Subcutaneous preadipocyte (primary cell): Measurements from ENCODE around the gene TOR4A. TPM values are rescaled to one million over a fixed set of nuclear protein-coding genes. Genes with fewer than 3 reads are reported as not detected.

Experiments used
- total RNA-seq: library from RNA; depleted of rRNA; stranded (reverse); fragments of >200 nt; gene quantifications from 2 replicates; pipeline ENCODE4 v1.2.3, GENCODE V29; 2012

The TOR4A gene
- total RNA-seq: 4.0 and 16.0 TPM in 2 replicates

DNA sequence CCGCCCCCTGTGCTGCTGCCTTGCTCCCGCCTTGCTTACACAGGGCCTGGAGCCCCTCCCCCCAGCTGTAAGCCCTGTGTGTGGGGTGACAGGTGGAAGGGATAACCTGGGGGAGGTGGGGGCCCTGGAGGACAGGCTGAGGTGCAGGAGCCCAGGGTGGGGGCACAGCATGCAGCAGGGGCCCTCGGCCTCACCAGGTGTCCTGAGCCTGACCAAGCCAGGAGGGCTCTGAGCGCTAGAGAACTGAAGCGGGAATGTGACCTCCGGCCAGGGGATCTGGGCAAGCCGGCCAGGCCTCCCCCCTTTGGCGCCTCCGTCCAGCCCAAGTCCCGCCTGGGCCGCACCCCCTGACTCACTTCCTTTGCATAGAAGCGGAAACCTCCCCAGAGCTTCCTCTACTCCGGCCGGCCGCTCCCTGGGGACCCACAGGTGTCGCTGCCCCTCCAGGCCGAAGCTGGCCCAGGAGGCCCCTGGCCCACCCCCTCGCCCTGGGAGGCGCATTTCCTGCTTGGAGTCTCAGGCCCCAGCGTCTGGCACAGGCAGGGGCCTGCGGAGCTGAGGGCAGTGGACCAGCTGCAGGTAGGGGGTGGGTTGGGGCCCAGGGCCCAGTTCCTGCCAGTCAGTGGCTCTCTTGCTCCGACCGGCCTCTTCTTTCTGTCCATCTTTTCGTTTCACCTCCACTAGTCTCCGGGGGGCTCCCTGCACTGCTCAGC lies at the start of gene TOR4A:
Gene TOR4A (plus strand): TSS at position 398 of the 713 bp plus-strand sequence. CDS start 964 bp downstream, outside the sequence.

DNA sequence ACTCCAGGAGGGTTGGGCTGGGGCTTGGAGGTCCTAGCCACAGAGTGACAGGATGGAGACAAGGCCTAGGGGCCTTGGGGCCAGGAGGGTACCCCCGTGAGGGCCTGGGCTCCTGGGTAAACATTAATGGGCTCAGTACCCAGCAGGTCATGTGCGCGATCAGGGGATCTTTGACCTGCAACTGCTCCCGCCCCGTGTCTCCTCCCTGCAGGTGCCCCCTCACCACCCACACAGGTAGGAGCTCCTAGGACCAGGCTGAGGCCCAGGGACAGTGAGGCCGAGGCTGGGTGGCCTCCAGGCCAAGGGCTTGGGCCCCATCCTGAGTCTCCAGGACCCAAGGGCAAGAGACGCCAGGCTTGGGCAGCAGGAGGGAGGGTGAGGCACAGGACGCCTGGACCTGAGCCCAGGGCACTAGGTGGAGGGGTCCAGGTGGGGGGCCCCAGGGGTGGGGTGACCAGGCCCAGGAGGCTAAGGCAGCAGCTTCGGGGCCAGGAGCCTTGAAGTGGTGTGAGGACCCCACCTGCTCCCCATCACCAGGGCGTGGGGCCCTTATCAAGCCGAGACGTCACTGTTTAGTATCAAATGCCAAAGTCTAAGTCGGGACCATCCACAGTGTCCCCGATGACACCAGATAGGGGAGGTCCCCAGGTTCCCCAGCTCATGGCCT lies 46.7 kb upstream of the TOR4A start, which contains the start of gene SLC34A3:
Gene SLC34A3 (plus strand): TSS at position 197 of the 667 bp plus-strand sequence. CDS start 802 bp downstream, outside the sequence.

GRCh38 chr9:137240841-137241489 lies 36.6 kb upstream of the TOR4A start, which contains the start of gene TUBB4B:
Gene TUBB4B, plus strand, starts transcription at chr9:137241287. Its CDS starts 74 bp downstream, at chr9:137241361.

DNA sequence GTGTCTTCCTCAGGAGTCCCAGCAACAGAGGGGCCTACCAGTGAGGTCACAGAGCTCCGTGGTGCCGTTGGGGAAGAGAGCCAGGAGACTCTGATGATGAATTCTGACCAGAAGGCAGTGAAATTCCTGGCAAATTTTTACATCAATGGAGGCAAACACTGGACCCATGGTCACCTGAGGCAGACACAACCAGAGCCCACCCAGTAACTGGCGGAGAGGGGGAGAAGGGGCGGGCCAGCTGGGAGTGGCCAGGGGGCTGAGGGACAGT lies 26.4 kb upstream of the TOR4A start, which contains the start of gene STPG3:
Gene STPG3 (plus strand): TSS at position 93 of the 268 bp plus-strand sequence. CDS start 1 bp downstream, at position 94.

GRCh38 chr9:137254624-137255447 lies 22.7 kb upstream of the TOR4A start, which contains the start of gene NELFB:
Gene NELFB, plus strand, starts transcription at chr9:137255327.

DNA sequence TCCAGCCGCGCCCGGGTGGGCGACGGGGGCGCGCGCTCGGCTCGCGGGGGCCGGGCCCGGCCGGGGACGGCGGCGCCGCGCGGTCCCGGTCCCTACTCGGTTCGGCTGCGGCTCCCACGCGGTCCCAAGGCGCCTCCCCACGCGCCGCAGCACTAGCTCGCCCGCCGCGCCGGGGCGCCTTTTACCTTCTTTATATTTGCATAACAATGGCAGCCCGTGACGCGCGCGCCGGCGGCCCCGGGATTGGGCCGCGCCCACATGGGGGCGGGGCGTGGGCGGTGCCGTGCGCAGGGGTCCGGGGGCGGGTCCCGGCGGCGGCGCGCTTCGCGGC lies 24.6 kb downstream of the TOR4A start, which contains the start of gene NRARP:
Gene NRARP (minus strand): TSS at position 154 of the 331 bp plus-strand sequence. CDS start 343 bp downstream, outside the sequence.

Other genes with a start within 250 kb of the TOR4A start
- gene ABCA2, start 249.5 kb upstream of the TOR4A start, total RNA-seq: 15.4 and 19.5 TPM in 2 replicates
- not detected in 2 replicates for gene FUT7, start 245.6 kb upstream of the TOR4A start, total RNA-seq
- gene NPDC1, start 231.5 kb upstream of the TOR4A start, total RNA-seq: 18.8 and 24.3 TPM in 2 replicates
- not detected in 2 replicates for gene ENTPD2, start 223.7 kb upstream of the TOR4A start, total RNA-seq
- gene SAPCD2, start 207.2 kb upstream of the TOR4A start, total RNA-seq: 6.6 and 8.2 TPM in 2 replicates
- 12.1 and 18.8 TPM in 2 replicates for gene UAP1L1, start 200.2 kb upstream of the TOR4A start, total RNA-seq
- gene MAN1B1, start 190.7 kb upstream of the TOR4A start, total RNA-seq: 45.5 and 52.2 TPM in 2 replicates
- 77.2 and 112 TPM in 2 replicates for gene DPP7, start 163.0 kb upstream of the TOR4A start, total RNA-seq
- not detected in 2 replicates for gene GRIN1, start 138.6 kb upstream of the TOR4A start, total RNA-seq
- not detected in 2 replicates for gene LRRC26, start 107.7 kb upstream of the TOR4A start, total RNA-seq
- 0.20 TPM in 1 of 2 replicates, not detected in the other for gene TMEM210, start 105.7 kb upstream of the TOR4A start, total RNA-seq
- gene ANAPC2, start 89.2 kb upstream of the TOR4A start, total RNA-seq: 23.5 and 28.7 TPM in 2 replicates
- 56.1 and 64.7 TPM in 2 replicates for gene SSNA1, start 89.0 kb upstream of the TOR4A start, total RNA-seq
- 6.2 and 11.9 TPM in 2 replicates for gene TPRN, start 77.0 kb upstream of the TOR4A start, total RNA-seq
- gene TMEM203, start 72.1 kb upstream of the TOR4A start, total RNA-seq: 32.0 and 34.6 TPM in 2 replicates
- 6.2 and 8.4 TPM in 2 replicates for gene NDOR1, start 72.0 kb upstream of the TOR4A start, total RNA-seq
- not detected in 2 replicates for gene RNF208, start 55.5 kb upstream of the TOR4A start, total RNA-seq
- 0.37 and 0.39 TPM in 2 replicates for gene CYSRT1, start 52.6 kb upstream of the TOR4A start, total RNA-seq
- not detected in 2 replicates for gene RNF224, start 50.2 kb upstream of the TOR4A start, total RNA-seq
- gene SLC34A3, start 46.8 kb upstream of the TOR4A start, total RNA-seq: not detected in 2 replicates
- gene TUBB4B, start 36.4 kb upstream of the TOR4A start, total RNA-seq: 230 and 358 TPM in 2 replicates
- gene STPG3, start 26.4 kb upstream of the TOR4A start, total RNA-seq: not detected in 2 replicates
- gene NELFB, start 22.4 kb upstream of the TOR4A start, total RNA-seq: 50.7 and 70.4 TPM in 2 replicates
- gene NRARP, start 24.5 kb downstream of the TOR4A start, total RNA-seq: 0.20 TPM in 1 of 2 replicates, not detected in the other
- gene EXD3, start 145.4 kb downstream of the TOR4A start, total RNA-seq: 4.0 and 4.3 TPM in 2 replicates
- 0.20 and 0.37 TPM in 2 replicates for gene NOXA1, start 145.7 kb downstream of the TOR4A start, total RNA-seq
- gene ENTPD8, start 163.6 kb downstream of the TOR4A start, total RNA-seq: not detected in 2 replicates
- gene NSMF, start 181.6 kb downstream of the TOR4A start, total RNA-seq: 31.2 and 34.6 TPM in 2 replicates